Measurements from ENCODE around the gene FMO2. TPM values are rescaled to one million over a fixed set of nuclear protein-coding genes. Genes with fewer than 3 reads are reported as not detected.

The FMO2 gene
- total and polyA plus RNA-seq, 2 experiments from 2014 or later, result not detected

- Histone ChIP-seq H3F3A (ENCODE audit: insufficient read depth) (no peaks in the 10 kb centered on the region), H3K27me3 (replicated peaks; ENCODE audit: insufficient read depth) (peaks cover 7% of the 10 kb centered on the region; the same call in 1 of the 2 replicates), H3K9ac (no peak overlapping the region), H4K20me1 (ENCODE audit: insufficient read depth) (no peaks in the 10 kb centered on the region), H2AFZ (no peak overlapping the region), H3K79me2 (ENCODE audit: insufficient read depth) (no peaks in the 10 kb centered on the region), H3K4me2 (ENCODE audit: unreplicated experiment) (no peak overlapping the region), H3K27ac (no peak overlapping the region), H3K9me3 (ENCODE audit: low read depth) (no peaks in the 10 kb centered on the region), H3K9me2 (ENCODE audit: insufficient read depth) (no peaks in the 10 kb centered on the region), H3K4me1 (ENCODE audit: insufficient read depth) (no peaks in the 10 kb centered on the region), H3K4me3 (no peak overlapping the region), H3K36me3 (ENCODE audit: low read depth) (no peaks in the 10 kb centered on the region)
- no peak for DNase-seq
- TF ChIP-seq EZH2phosphoT487 (IDR thresholded peaks at IDR 0.05; ENCODE audit: insufficient read depth, low read depth), result no peak
- WGBS, 2 experiments (ENCODE audit: low coverage in 1 of 2, low lambda C conversion rate in 2 of 2, missing lambda C conversion rate in 2 of 2), result 66 to 68% methylated on average over 5 of the region's 5 CpGs
- in situ Hi-C loops (cut with MboI), result no loop called here
These were observed 27.0 kb upstream of the FMO2 start for GRCh38 chr1:171158096-171158495.

GRCh38 chr1:171158551-171158950, 26.5 kb upstream of the FMO2 start:
- in situ Hi-C loops (cut with MboI), result no loop called here
- Histone ChIP-seq H3K9ac (no peak overlapping the region), H3K4me1 (ENCODE audit: insufficient read depth) (no peaks in the 10 kb centered on the region), H3K27ac (no peak overlapping the region), H3K9me3 (ENCODE audit: low read depth) (no peaks in the 10 kb centered on the region), H3K4me3 (no peak overlapping the region), H4K20me1 (ENCODE audit: insufficient read depth) (no peaks in the 10 kb centered on the region), H3K79me2 (ENCODE audit: insufficient read depth) (no peaks in the 10 kb centered on the region), H3K36me3 (ENCODE audit: low read depth) (no peaks in the 10 kb centered on the region), H2AFZ (no peak overlapping the region), H3K27me3 (replicated peaks; ENCODE audit: insufficient read depth) (peaks cover 7% of the 10 kb centered on the region; the same call in 1 of the 2 replicates), H3F3A (ENCODE audit: insufficient read depth) (no peaks in the 10 kb centered on the region), H3K4me2 (ENCODE audit: unreplicated experiment) (no peak overlapping the region), H3K9me2 (ENCODE audit: insufficient read depth) (no peaks in the 10 kb centered on the region)
- TF ChIP-seq EZH2phosphoT487 (IDR thresholded peaks at IDR 0.05; ENCODE audit: insufficient read depth, low read depth), result no peak
- no peak for TF ChIP-seq EZH2 (IDR thresholded peaks at IDR 0.05; ENCODE audit: insufficient read depth, poor library complexity, severe bottlenecking)
- no peak for DNase-seq
- 24 to 26% methylated on average over 3 of the region's 3 CpGs for WGBS, 2 experiments (ENCODE audit: low coverage in 1 of 2, low lambda C conversion rate in 2 of 2, missing lambda C conversion rate in 2 of 2)

- TF ChIP-seq EZH2 (IDR thresholded peaks at IDR 0.05; ENCODE audit: insufficient read depth, poor library complexity, severe bottlenecking) (no peak), EZH2phosphoT487 (IDR thresholded peaks at IDR 0.05; ENCODE audit: insufficient read depth, low read depth) (no peak)
- no peaks in the 10 kb centered on the region for H3K4me1 ChIP-seq (ENCODE audit: insufficient read depth)
- no peaks in the 10 kb centered on the region for H4K20me1 ChIP-seq (ENCODE audit: insufficient read depth)
- H3K27me3 ChIP-seq (replicated peaks; ENCODE audit: insufficient read depth), result peaks cover 7% of the 10 kb centered on the region; the same call in 1 of the 2 replicates
- H3F3A ChIP-seq (ENCODE audit: insufficient read depth), result no peaks in the 10 kb centered on the region
- 30 to 40% methylated on average over 2 of the region's 2 CpGs for WGBS, 2 experiments (ENCODE audit: low coverage in 1 of 2, low lambda C conversion rate in 2 of 2, missing lambda C conversion rate in 2 of 2)
- H3K9me2 ChIP-seq (ENCODE audit: insufficient read depth), result no peaks in the 10 kb centered on the region
- no peaks in the 10 kb centered on the region for H3K79me2 ChIP-seq (ENCODE audit: insufficient read depth)
- in situ Hi-C loops (cut with MboI), result no loop called here
- no peaks in the 10 kb centered on the region for H3K36me3 ChIP-seq (ENCODE audit: low read depth)
- H3K9me3 ChIP-seq (ENCODE audit: low read depth), result no peaks in the 10 kb centered on the region
- H3K27ac ChIP-seq, result no peak overlapping the region
- no peak overlapping the region for H3K4me3 ChIP-seq
- H3K4me2 ChIP-seq (ENCODE audit: unreplicated experiment), result no peak overlapping the region
- DNase-seq, result no peak
- H3K9ac ChIP-seq, result no peak overlapping the region
- H2AFZ ChIP-seq, result no peak overlapping the region
These were observed 26.0 kb upstream of the FMO2 start for GRCh38 chr1:171159148-171159547.

- WGBS, 2 experiments (ENCODE audit: low coverage in 1 of 2, low lambda C conversion rate in 2 of 2, missing lambda C conversion rate in 2 of 2), result 65 to 67% methylated on average over 3 of the region's 3 CpGs
- no peaks in the 10 kb centered on the region for H3F3A ChIP-seq (ENCODE audit: insufficient read depth)
These were observed 24.9 kb upstream of the FMO2 start for GRCh38 chr1:171160211-171160610.

More at GRCh38 chr1:171160211-171160610, 24.9 kb upstream of the FMO2 start:
- no peak overlapping the region for H2AFZ ChIP-seq
- H3K4me3 ChIP-seq, result no peak overlapping the region
- H3K9me2 ChIP-seq (ENCODE audit: insufficient read depth), result no peaks in the 10 kb centered on the region
- peaks cover 7% of the 10 kb centered on the region; the same call in 1 of the 2 replicates for H3K27me3 ChIP-seq (replicated peaks; ENCODE audit: insufficient read depth)
- no peaks in the 10 kb centered on the region for H3K36me3 ChIP-seq (ENCODE audit: low read depth)
- in situ Hi-C loops (cut with MboI), result no loop called here
- H3K9me3 ChIP-seq (ENCODE audit: low read depth), result no peaks in the 10 kb centered on the region
- H3K9ac ChIP-seq, result no peak overlapping the region
- H3K4me2 ChIP-seq (ENCODE audit: unreplicated experiment), result no peak overlapping the region
- H4K20me1 ChIP-seq (ENCODE audit: insufficient read depth), result no peaks in the 10 kb centered on the region
- no peak overlapping the region for H3K27ac ChIP-seq
- H3K4me1 ChIP-seq (ENCODE audit: insufficient read depth), result no peaks in the 10 kb centered on the region
- TF ChIP-seq EZH2phosphoT487 (IDR thresholded peaks at IDR 0.05; ENCODE audit: insufficient read depth, low read depth) (no peak), EZH2 (IDR thresholded peaks at IDR 0.05; ENCODE audit: insufficient read depth, poor library complexity, severe bottlenecking) (no peak)
- DNase-seq, result no peak
- H3K79me2 ChIP-seq (ENCODE audit: insufficient read depth), result no peaks in the 10 kb centered on the region

Data from GM23248 (cell line).